Muscle layer of colon (tissue), 2 donors: ENCODE results near the gene NDUFB10.

Experiments
- H3K27ac ChIP-seq: one replicate; pipeline ENCODE4 v1.7.0; 2013; ENCODE audit warnings: low read depth, mild to moderate bottlenecking, low read length, moderate library complexity
- H3K27me3 ChIP-seq, 2 donors: one replicate each; pipeline ENCODE4 v1.7.0; 2013; ENCODE audit warnings: low read length in 2 of 2, mild to moderate bottlenecking in 2 of 2; ENCODE audit not compliant: insufficient read depth in 2 of 2, control insufficient read depth in 1 of 2
- H3K36me3 ChIP-seq: one replicate; pipeline ENCODE4 v1.7.0; 2013; ENCODE audit warnings: mild to moderate bottlenecking, low read length; ENCODE audit not compliant: insufficient read depth
- H3K4me1 ChIP-seq: one replicate; pipeline ENCODE4 v1.7.0; 2013; ENCODE audit warnings: mild to moderate bottlenecking, low read length; ENCODE audit not compliant: insufficient read depth
- H3K4me3 ChIP-seq, 2 donors: one replicate each; pipeline ENCODE4 v1.7.0; 2013; ENCODE audit warnings: low read length in 2 of 2, low read depth in 1 of 2, mild to moderate bottlenecking in 1 of 2, moderate library complexity in 1 of 2
- H3K9ac ChIP-seq: one replicate; pipeline ENCODE4 v1.7.0; 2013; ENCODE audit warnings: low read length
- H3K9me3 ChIP-seq: one replicate; pipeline ENCODE4 v1.7.0; 2013; ENCODE audit warnings: mild to moderate bottlenecking, low read length
- donor health status: abdominal sarcoma.
- donor health status: Adenocarcinoma of cecum.

Gene NDUFB10

GRCh38 chr16:1959269-1960039 is at the start of gene NDUFB10:
Gene NDUFB10, plus strand, starts transcription at chr16:1959538. Its CDS starts 87 bp downstream, at chr16:1959625.
- Histone ChIP-seq H3K9me3 (no peaks in the 10 kb centered on the region), H3K27me3 (no peaks in the 10 kb centered on the region), H3K4me1 (peaks cover 24% of the 10 kb centered on the region), H3K36me3 (peaks cover 32% of the 10 kb centered on the region), H3K4me3 (peak within 1 kb of the TSS; percentile 70 to 79), H3K27ac (peak within 1 kb of the TSS; percentile 86), H3K9ac (peak within 1 kb of the TSS; percentile 53)

- Histone ChIP-seq H3K27ac (no peak overlapping the region), H3K9me3 (no peaks in the 10 kb centered on the region), H3K27me3 (peaks cover 0 to 36% of the 10 kb centered on the region in 2 donors), H3K4me3 (no peak overlapping the region), H3K9ac (no peak overlapping the region), H3K36me3 (no peaks in the 10 kb centered on the region), H3K4me1 (no peaks in the 10 kb centered on the region)
Observed at GRCh38 chr16:1909561-1910231, 49.6 kb upstream of the NDUFB10 start.

- peaks cover 4 to 47% of the 10 kb centered on the region in 2 donors for H3K27me3 ChIP-seq
- no peaks in the 10 kb centered on the region for H3K36me3 ChIP-seq
- no peak overlapping the region for H3K9ac ChIP-seq
- H3K27ac ChIP-seq: no peak overlapping the region
- no peaks in the 10 kb centered on the region for H3K9me3 ChIP-seq
- no peaks in the 10 kb centered on the region for H3K4me1 ChIP-seq
- no peak overlapping the region for H3K4me3 ChIP-seq
Observed at GRCh38 chr16:1911467-1912214, 47.7 kb upstream of the NDUFB10 start.

- H3K9ac ChIP-seq: no peak overlapping the region
- no peaks in the 10 kb centered on the region for H3K9me3 ChIP-seq
- H3K27me3 ChIP-seq: peaks cover 4 to 50% of the 10 kb centered on the region in 2 donors
- no peaks in the 10 kb centered on the region for H3K36me3 ChIP-seq
- no peak overlapping the region for H3K4me3 ChIP-seq
- no peaks in the 10 kb centered on the region for H3K4me1 ChIP-seq
- no peak overlapping the region for H3K27ac ChIP-seq
Observed at GRCh38 chr16:1912215-1912543, 47.2 kb upstream of the NDUFB10 start.

- no peak overlapping the region for H3K9ac ChIP-seq
Observed at GRCh38 chr16:1913327-1914083, 45.8 kb upstream of the NDUFB10 start.

GRCh38 chr16:1914084-1914608 is 45.2 kb upstream of the NDUFB10 start:
- Histone ChIP-seq H3K27me3 (peaks cover 4 to 51% of the 10 kb centered on the region in 2 donors), H3K9me3 (no peaks in the 10 kb centered on the region), H3K27ac (no peak overlapping the region), H3K36me3 (no peaks in the 10 kb centered on the region), H3K4me1 (no peaks in the 10 kb centered on the region), H3K9ac (no peak overlapping the region), H3K4me3 (no peak overlapping the region)

More at GRCh38 chr16:1913327-1914083, 45.8 kb upstream of the NDUFB10 start:
- Histone ChIP-seq H3K9me3 (no peaks in the 10 kb centered on the region), H3K4me3 (no peak overlapping the region), H3K4me1 (no peaks in the 10 kb centered on the region), H3K36me3 (no peaks in the 10 kb centered on the region), H3K27ac (no peak overlapping the region), H3K27me3 (peaks cover 4 to 48% of the 10 kb centered on the region in 2 donors)

GRCh38 chr16:1914988-1915387 is 44.4 kb upstream of the NDUFB10 start:
- Histone ChIP-seq H3K9me3 (no peaks in the 10 kb centered on the region), H3K4me1 (no peaks in the 10 kb centered on the region), H3K27ac (no peak overlapping the region)

GRCh38 chr16:1915732-1916639 is 43.4 kb upstream of the NDUFB10 start:
- Histone ChIP-seq H3K27me3 (peaks cover 8 to 66% of the 10 kb centered on the region in 2 donors), H3K4me3 (no peak overlapping the region), H3K4me1 (no peaks in the 10 kb centered on the region), H3K9me3 (no peaks in the 10 kb centered on the region), H3K9ac (no peak overlapping the region), H3K36me3 (no peaks in the 10 kb centered on the region), H3K27ac (no peak overlapping the region)

More at GRCh38 chr16:1914988-1915387, 44.4 kb upstream of the NDUFB10 start:
- peaks cover 8 to 56% of the 10 kb centered on the region in 2 donors for H3K27me3 ChIP-seq
- no peak overlapping the region for H3K9ac ChIP-seq
- no peaks in the 10 kb centered on the region for H3K36me3 ChIP-seq
- H3K4me3 ChIP-seq: no peak overlapping the region

GRCh38 chr16:1916640-1916990 is 42.7 kb upstream of the NDUFB10 start:
- no peak overlapping the region for H3K27ac ChIP-seq
- no peak overlapping the region for H3K9ac ChIP-seq
- H3K27me3 ChIP-seq: peaks cover 8 to 67% of the 10 kb centered on the region in 2 donors

GRCh38 chr16:1917056-1917664 is 42.2 kb upstream of the NDUFB10 start:
- Histone ChIP-seq H3K9me3 (no peaks in the 10 kb centered on the region), H3K4me3 (no peak overlapping the region), H3K36me3 (no peaks in the 10 kb centered on the region), H3K27me3 (peaks cover 8 to 67% of the 10 kb centered on the region in 2 donors), H3K4me1 (no peaks in the 10 kb centered on the region), H3K9ac (no peak overlapping the region), H3K27ac (no peak overlapping the region)

More at GRCh38 chr16:1916640-1916990, 42.7 kb upstream of the NDUFB10 start:
- H3K36me3 ChIP-seq: no peaks in the 10 kb centered on the region
- H3K9me3 ChIP-seq: no peaks in the 10 kb centered on the region
- H3K4me1 ChIP-seq: no peaks in the 10 kb centered on the region
- H3K4me3 ChIP-seq: no peak overlapping the region
